ENCODE measurements around the gene IL17F.

DNA sequence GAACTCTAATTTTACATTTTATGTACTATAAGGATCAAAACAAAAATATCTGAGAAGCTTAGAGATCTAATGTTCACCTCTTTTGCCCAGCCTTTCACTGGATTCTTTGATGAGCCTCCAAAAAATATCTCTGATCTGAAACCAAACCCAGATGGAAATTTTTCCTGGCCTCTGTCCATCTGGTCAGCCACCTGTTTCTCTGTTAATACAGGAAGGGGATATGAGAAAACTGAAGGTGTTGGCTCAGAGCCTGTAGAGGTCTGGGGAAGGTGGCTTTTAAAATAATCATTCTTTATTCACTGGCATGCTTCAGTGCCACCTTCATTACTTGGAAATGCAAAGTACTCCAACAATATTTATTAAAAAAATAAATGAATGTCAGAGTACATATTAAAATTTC is 48.8 kb upstream of the IL17F start:
- no peak for TF ChIP-seq POLR2A (IDR thresholded peaks at IDR 0.05)
- TF ChIP-seq, protein P1, sequence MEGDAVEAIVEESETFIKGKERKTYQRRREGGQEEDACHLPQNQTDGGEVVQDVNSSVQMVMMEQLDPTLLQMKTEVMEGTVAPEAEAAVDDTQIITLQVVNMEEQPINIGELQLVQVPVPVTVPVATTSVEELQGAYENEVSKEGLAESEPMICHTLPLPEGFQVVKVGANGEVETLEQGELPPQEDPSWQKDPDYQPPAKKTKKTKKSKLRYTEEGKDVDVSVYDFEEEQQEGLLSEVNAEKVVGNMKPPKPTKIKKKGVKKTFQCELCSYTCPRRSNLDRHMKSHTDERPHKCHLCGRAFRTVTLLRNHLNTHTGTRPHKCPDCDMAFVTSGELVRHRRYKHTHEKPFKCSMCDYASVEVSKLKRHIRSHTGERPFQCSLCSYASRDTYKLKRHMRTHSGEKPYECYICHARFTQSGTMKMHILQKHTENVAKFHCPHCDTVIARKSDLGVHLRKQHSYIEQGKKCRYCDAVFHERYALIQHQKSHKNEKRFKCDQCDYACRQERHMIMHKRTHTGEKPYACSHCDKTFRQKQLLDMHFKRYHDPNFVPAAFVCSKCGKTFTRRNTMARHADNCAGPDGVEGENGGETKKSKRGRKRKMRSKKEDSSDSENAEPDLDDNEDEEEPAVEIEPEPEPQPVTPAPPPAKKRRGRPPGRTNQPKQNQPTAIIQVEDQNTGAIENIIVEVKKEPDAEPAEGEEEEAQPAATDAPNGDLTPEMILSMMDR (IDR thresholded peaks at IDR 0.05 in 4 of 5, conservative IDR thresholded peaks at IDR 0.05 in 1 of 5), result no peak
